Glomerular visceral epithelial cell (primary cell): ENCODE measurements around the gene CCDC149.

ENCODE experiments used
- DNase-seq: peaks from one replicate; pipeline ENCODE4 v3.0.0-alpha.2; 2016; ENCODE audit errors: extremely low spot score

CCDC149 gene

DNA sequence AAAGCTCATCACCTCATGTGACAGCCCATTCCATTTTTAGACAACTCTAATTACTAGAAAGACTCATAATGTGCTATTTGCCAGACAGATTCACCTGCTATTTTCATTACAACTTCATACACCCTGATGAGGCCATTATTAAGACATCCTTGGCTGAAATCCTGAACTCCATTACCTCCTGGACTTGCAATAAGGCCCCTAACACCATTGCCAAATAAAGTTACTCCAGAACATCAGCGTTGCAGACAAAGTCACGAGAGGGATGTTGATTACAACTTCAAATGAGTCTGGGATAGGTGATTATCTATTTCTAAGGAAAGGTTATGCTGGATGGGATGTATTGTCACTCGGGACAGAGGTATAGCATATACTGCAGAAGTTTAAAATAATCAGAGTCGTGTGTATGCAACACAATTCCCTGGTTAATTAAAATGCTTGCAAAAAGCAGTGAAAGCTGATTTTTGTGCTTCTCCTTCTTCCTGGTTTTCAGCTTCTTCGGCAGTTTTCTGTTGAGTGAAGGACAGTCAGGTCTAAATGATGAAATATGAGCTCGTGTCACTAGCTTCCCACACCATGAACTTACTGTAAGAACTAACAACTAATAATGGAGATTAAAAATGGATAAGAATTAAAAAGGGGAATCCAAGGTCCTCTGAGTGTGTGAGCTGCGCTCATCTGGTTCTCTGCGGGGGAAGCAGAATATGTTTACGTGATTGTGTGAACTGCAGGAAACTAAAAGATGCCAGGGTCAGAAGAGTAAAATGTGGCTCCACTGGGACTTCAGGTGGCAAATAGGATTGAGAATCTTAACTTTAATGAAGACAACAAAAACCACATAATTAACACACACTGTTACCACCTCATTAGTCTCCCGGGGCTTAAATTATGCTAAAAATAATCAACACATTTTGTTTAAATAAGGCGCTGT lies 135.0 kb downstream of the CCDC149 start:
- no peak for DNase-seq

GRCh38 chr4:24775750-24776149 lies 137.1 kb downstream of the CCDC149 start:
- DNase-seq = no peak

DNA sequence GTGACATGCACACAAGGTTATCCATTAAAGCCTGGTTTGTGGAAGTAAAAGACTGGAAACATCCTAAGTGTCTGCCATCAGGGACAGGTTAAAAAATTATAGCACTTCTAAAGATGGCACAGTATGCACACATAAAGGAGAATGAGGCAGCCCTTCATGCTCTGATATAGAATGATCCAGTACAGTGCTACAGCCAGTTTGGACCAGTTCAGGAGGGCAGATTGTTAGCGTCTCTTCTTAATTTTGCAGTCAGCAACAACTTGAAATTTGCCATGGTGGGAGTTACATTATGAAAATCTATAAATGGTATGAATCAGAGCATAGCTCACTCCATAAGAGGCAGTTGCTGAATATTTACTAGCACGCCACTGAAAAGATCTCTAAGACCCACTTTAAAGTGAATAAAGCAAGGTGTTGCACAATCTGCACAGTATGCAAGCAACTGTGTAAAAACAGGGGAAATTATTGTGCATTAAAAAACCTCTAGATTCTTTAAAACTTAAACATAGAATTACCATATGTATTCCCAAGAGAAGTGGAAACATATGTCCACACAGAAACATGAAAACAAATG lies 137.7 kb downstream of the CCDC149 start:
- DNase-seq = no peak

GRCh38 chr4:24774452-24774851 lies 138.4 kb downstream of the CCDC149 start:
- no peak for DNase-seq

- no peak for DNase-seq
These were observed 139.9 kb downstream of the CCDC149 start for GRCh38 chr4:24772952-24773351.

DNA sequence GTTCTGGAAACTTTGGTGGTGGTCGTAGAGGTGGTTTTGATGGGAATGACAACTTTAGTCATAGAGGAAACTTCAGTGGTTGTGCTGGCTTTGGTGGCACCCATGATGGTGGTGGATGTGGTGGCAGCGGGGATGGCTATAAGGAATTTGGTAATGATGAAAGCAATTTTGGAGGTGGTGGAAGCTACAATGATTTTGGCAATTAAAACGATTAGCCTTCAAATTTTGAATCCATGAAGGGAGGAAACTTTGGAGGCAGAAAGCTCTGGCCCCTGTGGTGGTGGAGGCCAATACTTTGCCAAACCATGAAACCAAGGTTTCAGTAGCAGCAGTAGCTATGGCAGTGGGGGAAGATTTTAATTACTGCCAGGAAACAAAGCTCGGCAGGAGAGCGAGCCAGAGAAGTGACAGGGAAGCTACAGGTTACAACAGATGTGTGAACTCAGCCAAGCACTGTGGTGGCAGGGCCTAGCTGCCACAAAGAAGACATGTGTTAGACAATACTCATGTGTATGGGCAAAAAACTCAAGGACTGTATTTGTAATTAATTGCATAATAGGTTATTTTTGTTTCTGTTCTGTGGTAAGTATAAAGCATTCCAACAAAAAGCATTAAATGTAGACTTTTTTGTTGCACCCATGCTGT lies 140.7 kb downstream of the CCDC149 start:
- DNase-seq = no peak

- DNase-seq = no peak
These were observed 141.6 kb downstream of the CCDC149 start for GRCh38 chr4:24771241-24771640.

DNA sequence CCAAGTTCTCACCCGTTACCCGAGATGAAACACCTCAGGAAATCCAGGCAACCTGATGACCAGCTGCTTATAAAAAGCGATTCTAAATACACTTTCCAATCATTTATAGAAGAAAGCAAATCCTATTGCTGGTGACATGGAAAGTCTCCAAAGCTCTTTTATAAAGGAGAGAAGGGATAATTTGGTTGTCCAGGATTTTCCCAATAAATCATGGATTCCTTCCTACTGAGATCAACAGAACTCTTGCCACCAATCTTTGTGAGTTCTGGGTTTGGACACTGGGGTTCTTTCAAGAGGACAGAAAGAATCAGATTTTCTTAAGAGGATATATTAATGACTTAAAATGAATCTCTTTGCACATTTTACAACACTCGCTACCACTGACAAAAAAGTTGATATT lies 142.2 kb downstream of the CCDC149 start:
- no peak for DNase-seq

- DNase-seq = peak; percentile 90
These were observed 142.7 kb downstream of the CCDC149 start for GRCh38 chr4:24770032-24770584.

DNA sequence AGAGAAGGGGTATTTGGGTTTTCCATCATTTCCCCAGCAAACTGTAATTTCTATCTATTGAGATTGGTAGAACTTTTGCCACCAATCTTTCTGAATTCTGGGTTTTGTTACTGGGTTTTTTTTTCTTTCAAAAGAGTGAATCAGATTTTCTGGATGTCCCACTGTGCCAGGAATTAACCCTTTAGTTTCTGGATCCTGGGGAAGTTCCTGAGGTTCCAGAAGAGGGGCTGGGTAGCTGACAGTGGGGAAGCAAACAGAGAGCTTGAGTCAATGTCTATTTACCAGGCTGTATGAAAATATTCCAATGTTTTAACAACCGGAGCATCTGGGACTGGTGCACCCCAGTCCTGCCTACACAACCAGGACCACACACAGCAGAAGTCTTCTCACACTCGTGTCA lies 143.3 kb downstream of the CCDC149 start:
- DNase-seq = no peak

GRCh38 chr4:24768604-24769003 lies 144.2 kb downstream of the CCDC149 start:
- no peak for DNase-seq

- no peak for DNase-seq
These were observed 144.8 kb downstream of the CCDC149 start for GRCh38 chr4:24768006-24768405.

DNA sequence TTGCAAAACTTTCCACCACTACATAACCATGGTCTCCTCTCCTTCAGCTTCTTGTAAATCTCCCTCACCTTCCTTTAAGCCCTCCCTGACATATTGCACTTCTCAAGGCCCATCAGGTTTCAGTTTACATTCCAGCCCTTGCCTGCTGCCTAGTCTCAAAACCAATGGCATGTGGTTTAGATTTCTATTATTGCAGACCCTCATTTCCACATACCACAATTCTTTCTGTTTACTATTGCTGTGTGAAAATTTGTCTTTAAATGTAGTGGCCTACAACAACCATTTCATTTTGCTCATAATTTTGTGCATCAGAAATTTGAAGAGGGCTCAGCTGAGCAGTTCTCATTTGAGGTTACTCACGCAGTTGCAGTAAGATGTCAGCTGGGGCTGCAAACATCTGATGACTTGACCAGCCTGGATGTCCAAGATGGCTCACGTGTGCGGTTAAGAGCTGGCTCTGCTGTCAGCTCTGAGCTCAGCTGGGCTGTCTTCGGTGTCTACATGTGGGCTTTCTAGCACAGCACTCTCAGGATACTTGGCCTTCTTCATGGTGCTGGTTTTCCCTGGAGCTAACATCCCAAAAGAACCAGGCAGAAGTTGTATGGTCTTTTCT lies 147.4 kb downstream of the CCDC149 start:
- no peak for DNase-seq

GRCh38 chr4:24764345-24764744 lies 148.5 kb downstream of the CCDC149 start:
- peak; percentile 17 for DNase-seq

DNA sequence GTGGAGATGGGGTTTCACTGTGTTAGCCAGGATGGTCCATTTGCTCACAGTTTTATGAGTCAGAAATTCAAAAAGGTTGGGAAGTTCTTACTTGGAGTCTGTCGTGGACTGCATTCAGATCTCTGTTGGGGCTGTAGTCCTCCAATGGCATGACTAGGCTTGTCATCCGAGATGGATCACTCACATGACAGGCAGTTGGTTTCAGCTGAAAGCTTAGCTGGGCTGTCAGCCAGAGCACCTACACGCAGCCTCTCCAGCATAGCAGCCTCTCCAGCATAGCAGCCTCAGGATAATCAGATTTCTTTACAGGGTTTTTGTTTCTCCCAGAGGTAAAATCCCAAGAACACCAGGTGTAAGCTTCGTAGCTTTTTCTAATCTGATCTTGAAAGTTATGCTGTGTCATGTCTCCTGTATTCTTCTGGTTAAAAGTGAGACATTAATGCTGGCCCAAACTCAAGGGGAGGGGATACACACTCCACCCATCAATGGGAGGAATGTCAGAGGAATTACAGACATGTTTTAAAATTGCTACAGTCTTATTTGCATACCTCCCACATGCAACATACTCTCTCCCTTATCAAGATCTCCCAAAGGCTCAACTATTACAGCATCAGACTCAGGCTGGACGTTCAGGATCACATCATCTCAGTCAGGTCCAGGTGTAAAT lies 149.1 kb downstream of the CCDC149 start:
- DNase-seq = peak; percentile 66
